22Rv1 (cell line): ENCODE data around the gene TMEM143.

Source experiments
- CTCF ChIP-seq: fragments of 450-650 bp; IDR thresholded peaks from 2 replicates; pipeline ENCODE4 v1.5.1; 2017; ENCODE audit warnings: mild to moderate bottlenecking
- ZFX ChIP-seq: fragments of 450-650 bp; IDR thresholded peaks from 2 replicates; pipeline ENCODE4 v1.6.1; 2017; ENCODE audit warnings: antibody characterized with exemption, borderline replicate concordance

- TF ChIP-seq CTCF, result no peak
- no peak for TF ChIP-seq ZFX
Measured at GRCh38 chr19:48318286-48318987, 45.3 kb downstream of the TMEM143 start.
